GM19438 (cell line): Measurements from ENCODE around the gene MYDGF.

Experiments used
- ATAC-seq: cut with Tn5 transposase; IDR thresholded peaks from one replicate; pipeline ENCODE4 v1.9.1; 2021; ENCODE audit warnings: low read depth; ENCODE audit not compliant: unreplicated experiment

MYDGF gene

GRCh38 chr19:4619668-4620294, 50.4 kb downstream of the MYDGF start:
- no peak for ATAC-seq

- ATAC-seq = no peak
These were observed 52.1 kb downstream of the MYDGF start for GRCh38 chr19:4618019-4618418.

GRCh38 chr19:4613254-4613751, 56.8 kb downstream of the MYDGF start:
- ATAC-seq = no peak

- ATAC-seq = no peak
These were observed 60.1 kb downstream of the MYDGF start for GRCh38 chr19:4609878-4610511.
